HUES6 (cell line): ENCODE measurements around the gene MED22.

Experiments
- H3K27ac ChIP-seq: 2 replicates; pipeline ENCODE4 v1.7.0; 2013; ENCODE audit warnings: low read depth, mild to moderate bottlenecking, low read length, inconsistent platforms
- H3K27me3 ChIP-seq: 2 replicates; pipeline ENCODE4 v1.6.1; 2013; ENCODE audit warnings: low read length; ENCODE audit not compliant: control insufficient read depth, insufficient read depth
- H3K36me3 ChIP-seq: 2 replicates; pipeline ENCODE4 v1.6.1; 2013; ENCODE audit warnings: low read length; ENCODE audit not compliant: control insufficient read depth, insufficient read depth
- H3K4me1 ChIP-seq: 2 replicates; pipeline ENCODE4 v1.6.1; 2013; ENCODE audit warnings: low read length; ENCODE audit not compliant: control insufficient read depth, insufficient read depth
- H3K4me3 ChIP-seq: 2 replicates; pipeline ENCODE4 v1.5.1; 2013; ENCODE audit warnings: low read depth, low read length
- H3K9ac ChIP-seq: one replicate; pipeline ENCODE4 v1.6.1; 2013; ENCODE audit warnings: mild to moderate bottlenecking, low read length
- H3K9me3 ChIP-seq: 2 replicates; pipeline ENCODE4 v1.6.1; 2013; ENCODE audit warnings: low read depth, low read length; ENCODE audit not compliant: control insufficient read depth, insufficient read depth

Gene MED22

DNA sequence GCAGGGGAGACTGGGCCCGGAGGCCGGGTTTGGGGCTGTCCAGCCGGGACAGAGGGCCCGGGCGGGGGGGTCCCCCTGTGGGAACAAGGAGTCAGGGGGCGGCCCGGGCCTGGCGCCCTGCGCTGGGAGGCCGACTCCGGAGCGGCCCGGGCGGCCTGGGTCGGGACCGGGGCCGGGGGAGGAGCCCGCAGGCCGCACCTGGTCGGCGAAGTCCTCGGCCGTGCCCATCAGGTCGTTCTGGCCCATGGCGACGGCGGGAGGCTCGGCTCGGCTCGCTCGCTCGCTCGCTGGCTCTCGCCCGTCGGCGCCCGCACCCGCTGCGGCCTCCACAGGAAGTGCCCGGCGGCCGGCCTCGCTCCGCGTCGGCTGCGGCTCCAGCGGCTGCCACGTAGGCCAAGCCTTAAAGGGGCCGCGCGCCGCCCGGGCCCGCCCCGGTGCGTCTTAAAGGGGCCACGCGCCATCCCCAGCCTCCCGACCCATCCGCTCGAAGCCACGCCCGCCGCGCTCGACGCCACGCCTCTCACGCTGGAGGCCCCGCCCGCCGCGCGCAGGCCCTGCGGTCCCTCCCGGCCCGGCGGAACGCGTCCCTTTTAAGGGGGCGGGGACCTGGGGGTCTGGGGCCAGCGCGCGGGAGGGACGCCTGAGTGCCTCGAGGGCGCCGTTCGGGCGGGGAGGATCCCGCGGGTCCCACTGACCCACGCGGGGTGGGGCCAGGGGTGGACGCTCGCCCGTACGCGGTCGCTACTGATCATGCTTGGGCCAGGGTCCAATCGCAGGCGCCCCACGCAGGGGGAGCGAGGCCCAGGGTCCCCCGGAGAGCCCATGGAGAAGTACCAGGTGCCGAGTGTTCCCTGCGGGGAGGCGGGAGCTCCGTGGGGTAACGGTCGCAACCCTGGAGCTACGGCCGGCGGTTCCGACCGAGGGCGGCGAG, 28.1 kb upstream of the MED22 start, which contains the start of the genes STKLD1 and SURF4:
STKLD1 (plus strand) TSS at position 643 of the 931 bp plus-strand sequence; CDS start at position 751, 108 bp downstream.
SURF4 (minus strand) TSS at position 337 of the 931 bp plus-strand sequence; CDS start at position 246, 91 bp downstream.
- Histone ChIP-seq H3K4me3 (peak within 1 kb of the TSS; percentile 91), H3K27ac (peak within 1 kb of the TSS; percentile 86), H3K27me3 (peaks cover 12% of the 10 kb centered on the region; the same call in 1 of the 2 replicates), H3K4me1 (peaks cover 3% of the 10 kb centered on the region; the same call in 1 of the 2 replicates), H3K9ac (peak within 1 kb of the TSS; percentile 94), H3K36me3 (peaks cover 23% of the 10 kb centered on the region), H3K9me3 (no peaks in the 10 kb centered on the region)

DNA sequence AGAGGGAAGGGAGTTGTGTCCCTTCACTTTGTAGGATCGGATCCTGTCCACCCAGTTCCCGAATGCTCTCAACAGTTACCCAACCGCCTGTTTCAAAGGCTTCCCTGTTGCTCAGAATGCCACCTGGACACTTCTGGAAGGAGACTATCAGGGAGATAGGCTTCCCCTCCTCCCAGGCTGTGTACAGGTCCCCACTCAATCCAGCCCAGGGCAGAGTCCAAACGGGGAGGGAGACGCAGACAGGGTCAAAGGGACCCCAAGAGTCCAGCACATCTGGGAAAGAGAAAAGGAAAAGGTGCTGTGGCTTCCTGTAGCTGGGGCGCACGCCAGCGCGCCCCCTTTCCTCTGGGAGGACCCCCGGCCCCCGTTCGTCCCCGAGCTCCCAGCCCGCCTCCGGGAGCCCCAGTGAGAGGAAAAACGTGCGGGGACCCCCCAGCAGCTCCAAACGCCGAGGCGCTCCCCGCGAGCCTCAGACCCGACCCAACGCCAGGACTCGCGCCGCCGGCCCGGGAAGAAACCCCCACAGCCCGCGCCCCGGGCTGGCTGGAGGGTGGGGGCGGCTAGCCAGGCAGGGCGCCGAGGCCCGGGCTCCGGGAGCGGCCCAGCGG, 27.3 kb upstream of the MED22 start:
- Histone ChIP-seq H3K4me3 (peak overlapping the region; percentile 91), H3K9ac (peak overlapping the region; percentile 94), H3K4me1 (peaks cover 3% of the 10 kb centered on the region; the same call in 1 of the 2 replicates), H3K36me3 (peaks cover 31% of the 10 kb centered on the region), H3K27me3 (peaks cover 12% of the 10 kb centered on the region; the same call in 1 of the 2 replicates), H3K27ac (peak overlapping the region; percentile 86), H3K9me3 (no peaks in the 10 kb centered on the region)

DNA sequence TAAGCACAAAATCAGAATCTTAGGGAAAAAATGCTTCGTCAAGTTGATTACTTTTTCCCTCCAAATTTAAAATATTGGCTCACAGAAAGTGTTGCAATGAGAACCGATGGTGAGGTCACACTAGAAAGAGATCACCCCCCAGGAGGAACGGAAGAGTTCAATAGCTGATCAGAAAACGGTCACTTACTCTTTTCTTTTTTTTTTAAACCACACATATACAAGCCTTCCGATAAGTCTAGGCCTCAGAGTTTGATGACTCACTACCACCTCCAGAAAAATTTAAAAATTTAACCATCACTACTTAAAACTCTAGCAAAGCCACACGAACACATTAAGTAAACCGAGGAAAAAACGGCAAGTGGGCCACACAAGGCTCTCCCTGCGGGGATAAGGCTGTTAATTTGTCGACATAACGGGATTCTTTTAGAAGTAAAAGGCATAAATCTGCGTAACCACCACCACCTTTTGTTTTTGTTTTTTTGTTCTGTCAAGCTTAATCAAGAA, 26.7 kb upstream of the MED22 start:
- peak overlapping the region; percentile 86; the same call in 1 of the 2 replicates for H3K27ac ChIP-seq
- H3K4me1 ChIP-seq = peaks cover 3% of the 10 kb centered on the region; the same call in 1 of the 2 replicates

DNA sequence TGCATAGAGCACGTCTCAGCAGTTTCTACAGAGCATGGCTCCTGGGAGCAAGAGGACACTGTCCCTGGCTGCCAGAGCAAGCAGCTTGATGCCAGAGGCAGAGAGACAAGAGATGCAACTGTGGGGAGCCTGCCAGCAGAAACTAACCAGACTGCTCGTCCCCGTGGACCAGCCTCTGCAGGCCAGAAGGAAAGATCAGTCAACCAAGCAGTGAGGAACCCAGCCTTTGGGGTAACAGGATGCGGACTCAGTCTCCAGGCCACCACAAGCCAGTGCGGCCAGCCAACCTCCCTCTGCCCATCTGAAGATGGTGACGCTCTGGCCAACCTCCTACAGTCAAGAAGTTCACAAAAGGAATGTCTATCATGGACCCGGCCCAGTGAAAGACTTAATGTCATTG, 24.2 kb upstream of the MED22 start:
- H3K4me1 ChIP-seq = no peaks in the 10 kb centered on the region; the same call in 1 of the 2 replicates
- no peaks in the 10 kb centered on the region for H3K9me3 ChIP-seq
- H3K27ac ChIP-seq = no peak overlapping the region
- no peak overlapping the region for H3K4me3 ChIP-seq
- peaks cover 8% of the 10 kb centered on the region; the same call in 1 of the 2 replicates for H3K27me3 ChIP-seq
- H3K9ac ChIP-seq = no peak overlapping the region
- peaks cover 61% of the 10 kb centered on the region for H3K36me3 ChIP-seq

More for the DNA sequence above, 26.7 kb upstream of the MED22 start:
- H3K9ac ChIP-seq = peak overlapping the region; percentile 94
- H3K27me3 ChIP-seq = peaks cover 12% of the 10 kb centered on the region; the same call in 1 of the 2 replicates
- H3K36me3 ChIP-seq = peaks cover 37% of the 10 kb centered on the region
- H3K9me3 ChIP-seq = no peaks in the 10 kb centered on the region
- H3K4me3 ChIP-seq = peak overlapping the region; percentile 91

DNA sequence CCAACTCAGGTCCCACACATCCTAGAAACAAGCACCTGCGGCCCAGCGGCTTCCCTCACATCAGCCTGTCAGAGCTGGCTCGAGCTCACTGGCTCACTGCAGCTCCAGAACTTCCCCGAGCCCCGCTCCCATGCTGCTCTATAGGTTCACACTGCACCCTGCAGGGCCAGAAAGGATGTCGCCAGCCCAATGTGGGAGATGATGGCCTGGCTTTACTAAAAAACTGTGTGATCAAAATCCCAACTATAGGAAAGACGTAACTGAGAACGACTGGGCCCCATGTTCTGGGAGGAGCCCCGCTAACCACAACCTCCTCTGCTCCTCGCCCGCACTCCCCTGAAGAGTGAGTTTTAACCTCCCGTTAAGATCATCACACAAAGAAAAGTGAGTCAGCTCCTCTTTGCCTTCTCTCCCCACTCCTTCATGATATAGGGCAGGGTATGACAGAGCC, 23.4 kb upstream of the MED22 start:
- Histone ChIP-seq H3K27ac (no peak overlapping the region), H3K36me3 (peaks cover 69% of the 10 kb centered on the region), H3K4me3 (no peak overlapping the region), H3K4me1 (no peaks in the 10 kb centered on the region; the same call in 1 of the 2 replicates), H3K9ac (peak overlapping the region; percentile 32), H3K9me3 (no peaks in the 10 kb centered on the region), H3K27me3 (no peaks in the 10 kb centered on the region)

DNA sequence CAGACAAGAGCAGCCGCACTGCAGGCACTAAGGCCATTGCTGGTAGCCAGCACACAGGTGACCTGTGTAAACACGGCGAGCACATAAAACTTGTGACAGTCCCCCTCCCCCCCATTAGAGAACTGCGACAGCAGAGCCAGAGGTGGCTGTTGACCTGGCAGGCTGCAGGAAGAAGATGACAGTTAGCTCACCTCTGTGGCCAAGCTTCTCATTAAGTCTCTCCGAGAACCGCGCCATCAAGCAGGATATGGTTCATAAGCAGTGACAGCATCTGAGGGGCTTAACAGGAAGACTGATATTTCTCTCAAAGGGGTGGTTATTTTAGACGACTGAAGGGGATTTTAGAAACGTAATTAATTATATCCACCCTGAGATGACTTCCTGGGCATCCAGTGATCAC, 22.8 kb upstream of the MED22 start:
- Histone ChIP-seq H3K9me3 (no peaks in the 10 kb centered on the region), H3K27ac (no peak overlapping the region), H3K4me3 (no peak overlapping the region), H3K36me3 (peaks cover 75% of the 10 kb centered on the region), H3K27me3 (no peaks in the 10 kb centered on the region), H3K4me1 (no peaks in the 10 kb centered on the region; the same call in 1 of the 2 replicates), H3K9ac (no peak overlapping the region)

DNA sequence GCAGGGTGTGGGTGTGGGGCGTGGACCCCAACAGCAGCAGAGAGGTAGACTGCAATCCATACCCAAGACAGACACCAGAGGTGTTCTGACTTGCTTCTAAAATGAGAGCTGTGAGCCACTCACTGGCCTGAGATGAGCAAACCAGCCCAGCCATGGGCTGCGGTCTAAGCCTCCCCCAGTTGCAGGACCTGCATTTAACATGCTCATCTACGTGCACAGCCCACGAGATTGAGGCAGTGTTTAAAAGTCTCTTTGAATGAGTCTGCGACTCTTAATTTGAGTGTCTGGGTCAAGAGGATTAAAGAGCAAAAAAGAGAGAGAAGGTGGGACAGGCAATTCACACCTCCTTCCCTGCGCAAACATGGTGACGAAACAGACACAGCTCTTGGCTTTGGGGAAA, 22.0 kb upstream of the MED22 start:
- H3K9ac ChIP-seq = no peak overlapping the region
- H3K4me3 ChIP-seq = no peak overlapping the region
- no peaks in the 10 kb centered on the region; the same call in 1 of the 2 replicates for H3K4me1 ChIP-seq
- no peaks in the 10 kb centered on the region for H3K27me3 ChIP-seq
- H3K9me3 ChIP-seq = no peaks in the 10 kb centered on the region
- no peak overlapping the region for H3K27ac ChIP-seq
- H3K36me3 ChIP-seq = peaks cover 83% of the 10 kb centered on the region

DNA sequence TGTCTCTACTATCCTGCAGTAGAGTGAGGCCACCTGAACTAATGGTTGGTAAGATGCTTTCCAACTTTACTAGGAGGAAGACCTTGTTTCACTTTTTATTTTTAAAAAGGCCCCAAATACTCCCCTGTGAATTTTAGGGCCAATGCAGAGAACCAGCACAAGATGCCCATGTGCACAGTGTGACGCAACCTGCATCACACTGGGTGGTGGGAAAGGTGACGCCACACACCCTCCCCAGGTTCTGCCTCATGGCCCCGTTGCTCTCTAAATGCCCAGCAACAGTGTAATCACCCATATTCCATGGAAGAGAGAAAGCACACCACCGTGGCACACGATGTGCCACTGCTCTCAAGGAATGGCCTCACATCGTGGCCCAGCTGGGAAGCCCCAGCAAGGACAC, 21.5 kb upstream of the MED22 start:
- Histone ChIP-seq H3K36me3 (peaks cover 86% of the 10 kb centered on the region), H3K4me1 (no peaks in the 10 kb centered on the region; the same call in 1 of the 2 replicates)

DNA sequence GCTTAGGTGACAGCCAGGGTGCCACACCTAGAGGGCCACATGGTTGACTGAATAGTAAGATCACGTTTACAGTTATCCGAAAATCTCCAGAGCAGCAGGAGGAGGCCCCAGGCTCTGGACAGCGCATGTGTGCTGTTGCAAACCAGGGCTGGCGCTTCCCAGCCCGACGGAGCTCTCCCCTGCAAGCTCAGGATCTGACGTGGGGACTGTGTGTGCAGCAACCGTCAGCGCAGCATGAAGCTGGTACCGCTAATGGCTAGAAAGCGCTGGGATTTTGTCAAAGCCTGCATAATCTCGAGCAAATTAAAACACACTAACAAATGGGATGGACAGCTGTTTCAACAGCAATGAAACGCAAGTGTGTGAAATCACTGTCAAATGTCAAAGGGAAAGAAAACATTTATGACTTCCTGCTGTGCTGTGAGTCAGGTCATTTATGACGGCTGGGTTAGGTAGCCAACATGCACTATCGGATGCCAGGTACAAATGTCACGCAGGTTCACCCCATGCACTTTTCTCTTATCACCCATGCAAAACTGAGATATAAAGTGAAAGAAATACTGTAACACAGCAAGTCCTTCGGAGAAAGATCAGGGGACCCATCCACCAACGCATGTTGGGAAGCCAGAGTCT, 20.4 kb upstream of the MED22 start:
- no peak overlapping the region for H3K9ac ChIP-seq
- H3K36me3 ChIP-seq = peaks cover 97% of the 10 kb centered on the region
- no peak overlapping the region for H3K27ac ChIP-seq

More for the DNA sequence above, 21.5 kb upstream of the MED22 start:
- Histone ChIP-seq H3K27ac (no peak overlapping the region), H3K9me3 (no peaks in the 10 kb centered on the region), H3K9ac (no peak overlapping the region), H3K27me3 (no peaks in the 10 kb centered on the region), H3K4me3 (no peak overlapping the region)

DNA sequence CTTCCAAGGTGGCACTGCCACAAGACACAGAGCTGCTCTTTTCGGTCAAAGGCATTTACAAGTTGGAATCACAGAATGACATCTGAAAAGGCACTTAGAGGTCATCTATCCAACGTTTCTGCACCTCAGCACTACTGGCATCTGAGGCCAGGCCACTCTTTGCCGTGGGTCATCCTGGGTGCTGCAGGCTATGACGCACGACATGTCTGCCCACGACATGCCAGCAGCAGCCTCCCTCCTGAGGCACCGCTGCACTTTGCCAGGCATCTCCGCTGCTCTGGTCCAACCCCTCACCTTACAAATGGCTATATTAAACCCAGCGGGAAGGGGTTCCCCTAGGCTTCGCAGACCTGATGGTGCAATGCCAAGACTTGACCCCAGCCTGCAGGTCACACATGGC, 19.8 kb upstream of the MED22 start:
- H3K27me3 ChIP-seq = no peaks in the 10 kb centered on the region
- no peak overlapping the region for H3K9ac ChIP-seq
- no peaks in the 10 kb centered on the region for H3K9me3 ChIP-seq
- H3K4me1 ChIP-seq = no peaks in the 10 kb centered on the region; the same call in 1 of the 2 replicates
- H3K4me3 ChIP-seq = no peak overlapping the region
- H3K27ac ChIP-seq = no peak overlapping the region
- peaks cover 97% of the 10 kb centered on the region for H3K36me3 ChIP-seq

More for the DNA sequence above, 20.4 kb upstream of the MED22 start:
- Histone ChIP-seq H3K9me3 (no peaks in the 10 kb centered on the region), H3K27me3 (no peaks in the 10 kb centered on the region), H3K4me3 (no peak overlapping the region), H3K4me1 (no peaks in the 10 kb centered on the region; the same call in 1 of the 2 replicates)
